PC-9 (cell line): ENCODE measurements around the gene RPS15.

ENCODE experiments used
- CTCF ChIP-seq: fragments of 200-600 bp; sonication (generic); conservative IDR thresholded peaks from 2 replicates; pipeline ENCODE4 v1.6.1; 2017; ENCODE audit warnings: mixed run types, antibody characterized with exemption, mild to moderate bottlenecking, moderate library complexity
- EZH2 ChIP-seq: fragments of 200-600 bp; sonication (generic); IDR thresholded peaks from 2 replicates; pipeline ENCODE4 v1.8.0; 2017; ENCODE audit warnings: antibody characterized with exemption, low read depth

GRCh38 chr19:1474765-1475351, 36.7 kb downstream of the RPS15 start:
- TF ChIP-seq CTCF (no peak), EZH2 (no peak)
